GM21526 (cell line): Measurements from ENCODE around the gene CST9L.

Experiments used
- ATAC-seq: cut with Tn5 transposase; IDR thresholded peaks from one replicate; pipeline ENCODE4 v1.9.1; 2021; ENCODE audit warnings: moderate library complexity; ENCODE audit not compliant: unreplicated experiment, low FRiP score

CST9L gene

GRCh38 chr20:23548408-23548807, 19.9 kb downstream of the CST9L start:
- ATAC-seq = no peak

GRCh38 chr20:23547613-23548012, 20.7 kb downstream of the CST9L start:
- ATAC-seq = no peak

GRCh38 chr20:23546435-23547144, 21.7 kb downstream of the CST9L start:
- ATAC-seq = no peak

- ATAC-seq = no peak
Observed at GRCh38 chr20:23544133-23544532, 24.2 kb downstream of the CST9L start.

GRCh38 chr20:23542801-23543200, 25.5 kb downstream of the CST9L start:
- no peak for ATAC-seq

- ATAC-seq = no peak
Observed at GRCh38 chr20:23541776-23542175, 26.5 kb downstream of the CST9L start.

- no peak for ATAC-seq
Observed at GRCh38 chr20:23541330-23541729, 27.0 kb downstream of the CST9L start.

GRCh38 chr20:23540624-23541023, 27.7 kb downstream of the CST9L start:
- ATAC-seq = no peak

- no peak for ATAC-seq
Observed at GRCh38 chr20:23537030-23537429, 31.3 kb downstream of the CST9L start.

- ATAC-seq = no peak
Observed at GRCh38 chr20:23536328-23536974, 31.8 kb downstream of the CST9L start.

- no peak for ATAC-seq
Observed at GRCh38 chr20:23534801-23535593, 33.3 kb downstream of the CST9L start.

- ATAC-seq = no peak
Observed at GRCh38 chr20:23533161-23533560, 35.1 kb downstream of the CST9L start.

GRCh38 chr20:23532533-23532932, 35.8 kb downstream of the CST9L start:
- ATAC-seq = no peak

- peak; percentile 61 for ATAC-seq
Observed at GRCh38 chr20:23530937-23531567, 37.2 kb downstream of the CST9L start.

- no peak for ATAC-seq
Observed at GRCh38 chr20:23528867-23529431, 39.3 kb downstream of the CST9L start.

- ATAC-seq = no peak
Observed at GRCh38 chr20:23526850-23527249, 41.4 kb downstream of the CST9L start.

GRCh38 chr20:23524146-23524545, 44.1 kb downstream of the CST9L start:
- no peak for ATAC-seq

- no peak for ATAC-seq
Observed at GRCh38 chr20:23520185-23520584, 48.1 kb downstream of the CST9L start.

- no peak for ATAC-seq
Observed at GRCh38 chr20:23519556-23519955, 48.7 kb downstream of the CST9L start.

GRCh38 chr20:23517719-23518118, 50.6 kb downstream of the CST9L start:
- ATAC-seq = no peak
